Measurements from ENCODE around the gene METRNL.
"Not testable (repeated sequence)": the region's sequence is repeated elsewhere in the genome, so short reads cannot be mapped to it uniquely, and the experiment has no call there.

- TF ChIP-seq POLR2A (IDR thresholded peaks at IDR 0.05; ENCODE audit: borderline replicate concordance, extremely low read depth, insufficient read depth, insufficient read length); SP1 (IDR thresholded peaks at IDR 0.05; ENCODE audit: low read depth); CTCF (IDR thresholded peaks at IDR 0.05 in 2 of 3, conservative IDR thresholded peaks at IDR 0.05 in 1 of 3; ENCODE audit: borderline replicate concordance in 1 of 3, insufficient read depth in 1 of 3, low read depth in 2 of 3, low read length in 2 of 3); ZFX (IDR thresholded peaks at IDR 0.05); REST (IDR thresholded peaks at IDR 0.05; ENCODE audit: low read depth); EZH2phosphoT487 (IDR thresholded peaks at IDR 0.05; ENCODE audit: borderline replicate concordance); EZH2 (IDR thresholded peaks at IDR 0.05); YY1 (IDR thresholded peaks at IDR 0.05; ENCODE audit: extremely low read depth, insufficient replicate concordance, low read depth, low read length); ZBTB33 (IDR thresholded peaks at IDR 0.05; ENCODE audit: extremely low read depth, insufficient replicate concordance, low read length); ATF3 (IDR thresholded peaks at IDR 0.05): not testable (repeated sequence)
These were observed 24.2 kb upstream of the METRNL start for GRCh38 chr17:83055176-83055575.
